Mesenteric fat pad (tissue), 1 donor: ENCODE measurements around the gene SDC4. TPM values are rescaled to one million over a fixed set of nuclear protein-coding genes. Genes with fewer than 3 reads are reported as not detected.
A peak's percentile ranks its signal among the peaks of the same experiment; 100 is the strongest.
"Not testable (repeated sequence)": the region's sequence is repeated elsewhere in the genome, so short reads cannot be mapped to it uniquely, and the experiment has no call there.

Experiments used
- DNase-seq: peaks from one replicate; pipeline ENCODE4 v3.0.0-alpha.2; 2020; ENCODE audit warnings: low spot score
- total RNA-seq: library from RNA; stranded (reverse); fragmentation: NEBNext Ultra II Directional; extraction: Animal tissue kit (Norgen Biotek cat#: 25700); gene quantifications from one replicate; pipeline ENCODE4 v1.2.1, GENCODE V29; 2021
- donor health status: DM: yes; HTN: yes; CAD: no.

SDC4 gene
- total RNA-seq, 1 donor from 2014 or later, result 81.6 TPM

DNA sequence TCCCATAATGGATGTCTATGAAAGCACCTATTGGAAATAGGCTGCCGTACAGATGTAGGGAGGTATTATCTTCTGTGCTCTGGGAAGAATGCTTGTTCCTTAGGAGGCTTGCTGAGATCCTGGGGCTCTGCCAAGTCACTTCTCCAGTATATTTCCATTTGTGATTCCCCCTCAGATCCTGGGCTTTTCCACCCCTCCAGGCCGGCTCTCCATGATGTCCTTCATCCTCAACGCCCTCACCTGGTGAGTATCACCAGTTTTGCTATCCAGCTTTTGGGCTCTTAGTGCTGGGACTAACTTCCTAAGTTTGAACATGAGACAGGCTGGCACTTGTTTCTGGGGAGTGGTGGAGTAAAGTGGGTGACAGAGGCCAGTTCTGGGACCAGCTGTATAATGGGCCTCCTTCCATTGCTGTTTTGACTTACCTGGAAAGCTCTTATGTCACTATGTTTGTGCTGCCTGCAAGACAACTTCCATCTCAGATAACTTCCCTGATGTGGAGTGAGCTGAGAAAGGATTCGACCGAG is 17.3 kb upstream of the SDC4 start:
- DNase-seq, result no peak

GRCh38 chr20:45363611-45364492 is 15.6 kb upstream of the SDC4 start:
- DNase-seq, result no peak

- peak; percentile 100 for DNase-seq
Measured at GRCh38 chr20:45362804-45363610, 14.8 kb upstream of the SDC4 start, which contains the start of gene SYS1. Gene SYS1 (plus strand): TSS chr20:45363156. CDS start chr20:45363532, 376 bp downstream.

DNA sequence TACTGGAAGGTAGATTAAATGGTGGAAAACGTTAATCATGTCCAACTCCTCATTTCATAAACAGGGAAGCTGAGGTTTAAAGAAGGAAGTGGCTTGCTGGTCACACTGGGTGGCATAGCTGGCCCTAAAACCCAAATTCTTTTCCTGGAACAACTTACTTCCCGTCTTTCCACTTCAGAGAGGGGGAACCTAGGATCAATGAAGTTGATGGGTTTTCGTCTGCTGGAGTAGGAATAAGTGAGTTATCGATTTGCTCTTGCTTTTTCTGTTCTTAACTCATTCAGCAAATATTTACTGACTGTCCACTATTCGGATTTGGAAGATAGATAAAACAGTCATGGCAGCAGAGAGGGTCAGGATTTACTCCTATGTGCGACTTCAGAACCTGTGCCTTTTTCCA is 13.6 kb upstream of the SDC4 start:
- no peak for DNase-seq

GRCh38 chr20:45359406-45360148 is 11.4 kb upstream of the SDC4 start:
- no peak for DNase-seq

DNA sequence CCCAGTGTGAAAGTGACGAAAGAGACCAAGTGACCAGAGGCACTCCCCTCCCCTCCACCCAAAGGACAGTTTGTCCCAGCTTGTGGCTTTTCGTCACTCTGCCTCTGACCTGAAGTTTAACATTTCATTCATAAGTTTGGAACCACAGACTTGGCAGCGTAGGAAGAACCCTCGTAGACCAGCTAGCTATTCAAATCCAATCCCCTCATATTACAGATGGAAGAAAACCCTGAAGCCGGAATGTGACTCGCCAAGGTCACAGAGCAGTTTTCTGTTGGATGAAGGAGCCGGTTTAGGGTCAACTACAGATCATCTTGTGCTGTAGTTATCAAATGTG is 10.8 kb upstream of the SDC4 start:
- no peak for DNase-seq

- DNase-seq, result no peak
Measured at GRCh38 chr20:45358282-45359068, 10.3 kb upstream of the SDC4 start.

GRCh38 chr20:45355209-45356084 is 7.2 kb upstream of the SDC4 start:
- DNase-seq, result no peak

- peak; percentile 55 for DNase-seq
Measured at GRCh38 chr20:45354423-45355208, 6.4 kb upstream of the SDC4 start.

GRCh38 chr20:45353746-45354145 is 5.5 kb upstream of the SDC4 start:
- no peak for DNase-seq

DNA sequence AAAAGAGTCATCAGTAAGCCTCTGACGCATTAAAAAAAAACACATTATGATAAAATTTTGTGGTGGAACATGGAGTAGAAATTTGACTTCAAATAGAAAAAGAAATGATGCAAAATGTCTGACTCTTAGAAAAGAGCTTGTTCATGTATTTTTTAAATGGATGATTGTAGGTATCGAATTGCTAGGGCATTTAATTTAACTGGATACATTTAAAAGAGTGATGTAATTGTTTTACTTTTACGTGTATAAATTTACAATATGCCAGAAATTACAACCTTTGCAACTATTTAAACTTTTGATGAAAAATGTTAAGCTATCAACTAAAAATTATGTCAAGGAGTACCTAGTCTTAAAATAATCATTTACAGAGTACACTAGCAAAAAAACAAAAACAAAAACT is 4.5 kb upstream of the SDC4 start:
- no peak for DNase-seq

DNA sequence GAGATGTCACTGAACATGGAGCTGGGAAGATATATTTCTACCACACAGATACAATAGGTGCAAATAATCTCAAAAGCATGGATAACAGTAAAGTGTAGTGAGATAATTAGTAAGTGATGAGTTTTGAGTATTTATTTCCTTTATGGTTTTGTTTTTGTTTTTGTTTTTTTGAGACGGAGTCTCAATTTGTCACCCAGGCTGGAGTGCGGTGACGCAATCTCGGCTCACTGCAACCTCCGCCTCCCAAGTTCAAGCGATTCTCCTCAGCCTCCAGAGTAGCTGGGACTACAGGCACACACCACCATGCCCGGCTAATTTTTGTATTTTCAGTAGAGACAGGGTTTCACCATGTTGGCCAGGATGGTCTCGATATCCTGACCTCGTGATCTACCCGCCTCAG is 2.6 kb upstream of the SDC4 start:
- not testable (repeated sequence) for DNase-seq

DNA sequence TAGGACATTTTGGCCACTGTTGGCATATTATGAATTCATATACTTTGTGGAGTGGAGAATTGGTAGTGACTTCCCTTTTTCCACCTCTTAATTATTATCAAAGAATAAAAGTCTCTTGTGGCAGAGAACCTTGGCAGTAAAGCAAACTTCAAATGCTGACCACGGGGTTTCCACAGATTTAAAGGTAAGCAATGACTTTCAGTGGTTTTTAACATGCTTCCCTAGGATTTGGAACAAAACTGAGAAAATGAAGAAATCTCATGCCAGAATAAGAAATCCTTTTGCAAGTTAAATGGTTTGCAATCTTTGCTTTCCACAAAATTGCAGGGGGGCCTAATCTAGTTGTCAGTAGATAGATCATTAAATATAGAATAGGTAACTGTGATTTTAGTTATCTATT is 2.0 kb upstream of the SDC4 start:
- DNase-seq, result no peak

DNA sequence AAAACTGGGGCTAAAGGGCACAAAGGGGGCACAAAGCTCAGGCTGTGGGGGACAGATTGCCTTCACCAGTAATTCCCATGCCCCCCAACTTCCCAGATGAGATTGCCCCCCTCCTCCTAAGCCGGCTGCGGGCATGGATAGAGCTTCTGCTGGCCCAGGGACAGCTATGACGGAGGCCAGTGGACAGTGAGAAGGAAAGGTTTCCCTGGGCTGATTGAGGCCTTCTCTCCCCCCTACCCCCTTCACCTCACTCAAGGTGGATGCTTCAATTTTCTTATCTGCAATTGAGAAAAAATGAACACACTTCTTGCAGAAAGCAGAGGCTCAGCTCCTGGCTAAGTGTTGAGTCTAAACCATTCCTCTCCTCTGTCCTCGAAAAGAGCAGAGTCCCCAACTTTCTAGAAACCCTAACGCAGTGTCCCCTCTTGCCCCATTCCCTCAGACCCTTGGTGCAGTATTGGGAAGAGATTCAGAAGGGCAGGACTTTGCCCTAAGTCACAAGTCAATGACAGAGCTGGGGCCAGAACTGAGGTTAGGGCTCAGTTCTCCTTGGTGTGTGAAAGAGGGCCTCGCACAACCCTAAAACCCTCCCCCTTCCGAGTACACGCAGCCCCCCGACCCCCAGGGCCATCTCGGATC is 808 bp downstream of the SDC4 start:
- DNase-seq, result no peak

DNA sequence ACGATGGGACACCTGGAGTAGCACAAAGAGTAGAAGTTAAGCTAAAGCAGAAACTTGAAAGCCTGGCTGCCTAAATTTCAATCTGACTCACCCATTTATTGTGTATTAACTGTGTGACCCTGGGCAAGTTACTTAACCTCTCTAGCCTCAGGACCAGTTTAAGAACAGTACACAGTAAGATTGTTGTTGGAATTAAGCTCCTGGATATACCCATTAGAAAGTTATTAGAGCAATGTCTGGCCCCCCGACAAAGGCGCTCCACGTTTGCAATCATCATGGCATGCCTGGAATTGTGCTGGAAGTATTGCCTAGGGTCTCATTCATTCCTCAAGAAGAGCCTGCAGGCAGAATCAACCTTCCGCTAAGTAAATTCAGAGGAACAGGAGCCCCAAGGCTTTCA is 1.4 kb downstream of the SDC4 start:
- DNase-seq, result no peak

GRCh38 chr20:45346291-45346718 is 1.9 kb downstream of the SDC4 start:
- DNase-seq, result no peak

- no peak for DNase-seq
Measured at GRCh38 chr20:45345104-45345936, 2.9 kb downstream of the SDC4 start.
